Measurements from ENCODE around the gene TMEM134. TPM values are rescaled to one million over a fixed set of nuclear protein-coding genes. Genes with fewer than 3 reads are reported as not detected.

The TMEM134 gene
- total and polyA plus RNA-seq, 9 of the 15 experiments (the other 6 are each of a cell fraction or from before 2014, with no cell fraction given): 0.63 to 48.4 (median 10.7) TPM

DNA sequence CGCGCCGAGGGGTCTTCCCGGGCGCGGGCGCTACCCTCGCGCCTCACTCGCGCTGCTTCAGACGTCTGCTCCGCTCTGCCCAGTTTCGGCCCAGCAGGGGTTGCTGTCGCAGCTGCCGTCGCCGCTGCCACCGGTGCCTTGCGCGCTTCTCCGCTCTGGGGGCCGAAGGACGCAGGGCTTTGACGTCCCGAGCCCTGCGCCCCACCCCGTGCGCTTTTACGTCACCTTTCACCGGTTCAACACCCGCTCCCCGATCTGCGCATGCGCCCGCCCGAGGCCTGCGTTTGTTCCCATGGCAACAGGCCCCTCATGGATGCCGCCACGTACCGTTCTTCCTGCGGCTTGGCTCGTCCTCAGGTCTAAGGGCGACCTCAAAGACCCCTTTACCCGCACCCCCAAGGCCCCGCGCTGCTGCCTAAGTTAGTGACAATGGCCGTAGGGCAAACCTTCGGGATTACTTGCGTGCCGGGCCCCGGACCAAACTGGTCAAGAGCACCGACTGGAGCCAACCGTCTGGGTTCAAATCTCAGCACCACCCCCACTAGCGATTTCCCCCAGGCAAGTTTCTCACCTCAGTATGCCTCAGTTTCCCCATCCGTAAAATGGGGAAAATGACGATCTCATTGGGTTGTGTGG is 39.6 kb upstream of the TMEM134 start (continued):
- TF ChIP-seq, protein P1, sequence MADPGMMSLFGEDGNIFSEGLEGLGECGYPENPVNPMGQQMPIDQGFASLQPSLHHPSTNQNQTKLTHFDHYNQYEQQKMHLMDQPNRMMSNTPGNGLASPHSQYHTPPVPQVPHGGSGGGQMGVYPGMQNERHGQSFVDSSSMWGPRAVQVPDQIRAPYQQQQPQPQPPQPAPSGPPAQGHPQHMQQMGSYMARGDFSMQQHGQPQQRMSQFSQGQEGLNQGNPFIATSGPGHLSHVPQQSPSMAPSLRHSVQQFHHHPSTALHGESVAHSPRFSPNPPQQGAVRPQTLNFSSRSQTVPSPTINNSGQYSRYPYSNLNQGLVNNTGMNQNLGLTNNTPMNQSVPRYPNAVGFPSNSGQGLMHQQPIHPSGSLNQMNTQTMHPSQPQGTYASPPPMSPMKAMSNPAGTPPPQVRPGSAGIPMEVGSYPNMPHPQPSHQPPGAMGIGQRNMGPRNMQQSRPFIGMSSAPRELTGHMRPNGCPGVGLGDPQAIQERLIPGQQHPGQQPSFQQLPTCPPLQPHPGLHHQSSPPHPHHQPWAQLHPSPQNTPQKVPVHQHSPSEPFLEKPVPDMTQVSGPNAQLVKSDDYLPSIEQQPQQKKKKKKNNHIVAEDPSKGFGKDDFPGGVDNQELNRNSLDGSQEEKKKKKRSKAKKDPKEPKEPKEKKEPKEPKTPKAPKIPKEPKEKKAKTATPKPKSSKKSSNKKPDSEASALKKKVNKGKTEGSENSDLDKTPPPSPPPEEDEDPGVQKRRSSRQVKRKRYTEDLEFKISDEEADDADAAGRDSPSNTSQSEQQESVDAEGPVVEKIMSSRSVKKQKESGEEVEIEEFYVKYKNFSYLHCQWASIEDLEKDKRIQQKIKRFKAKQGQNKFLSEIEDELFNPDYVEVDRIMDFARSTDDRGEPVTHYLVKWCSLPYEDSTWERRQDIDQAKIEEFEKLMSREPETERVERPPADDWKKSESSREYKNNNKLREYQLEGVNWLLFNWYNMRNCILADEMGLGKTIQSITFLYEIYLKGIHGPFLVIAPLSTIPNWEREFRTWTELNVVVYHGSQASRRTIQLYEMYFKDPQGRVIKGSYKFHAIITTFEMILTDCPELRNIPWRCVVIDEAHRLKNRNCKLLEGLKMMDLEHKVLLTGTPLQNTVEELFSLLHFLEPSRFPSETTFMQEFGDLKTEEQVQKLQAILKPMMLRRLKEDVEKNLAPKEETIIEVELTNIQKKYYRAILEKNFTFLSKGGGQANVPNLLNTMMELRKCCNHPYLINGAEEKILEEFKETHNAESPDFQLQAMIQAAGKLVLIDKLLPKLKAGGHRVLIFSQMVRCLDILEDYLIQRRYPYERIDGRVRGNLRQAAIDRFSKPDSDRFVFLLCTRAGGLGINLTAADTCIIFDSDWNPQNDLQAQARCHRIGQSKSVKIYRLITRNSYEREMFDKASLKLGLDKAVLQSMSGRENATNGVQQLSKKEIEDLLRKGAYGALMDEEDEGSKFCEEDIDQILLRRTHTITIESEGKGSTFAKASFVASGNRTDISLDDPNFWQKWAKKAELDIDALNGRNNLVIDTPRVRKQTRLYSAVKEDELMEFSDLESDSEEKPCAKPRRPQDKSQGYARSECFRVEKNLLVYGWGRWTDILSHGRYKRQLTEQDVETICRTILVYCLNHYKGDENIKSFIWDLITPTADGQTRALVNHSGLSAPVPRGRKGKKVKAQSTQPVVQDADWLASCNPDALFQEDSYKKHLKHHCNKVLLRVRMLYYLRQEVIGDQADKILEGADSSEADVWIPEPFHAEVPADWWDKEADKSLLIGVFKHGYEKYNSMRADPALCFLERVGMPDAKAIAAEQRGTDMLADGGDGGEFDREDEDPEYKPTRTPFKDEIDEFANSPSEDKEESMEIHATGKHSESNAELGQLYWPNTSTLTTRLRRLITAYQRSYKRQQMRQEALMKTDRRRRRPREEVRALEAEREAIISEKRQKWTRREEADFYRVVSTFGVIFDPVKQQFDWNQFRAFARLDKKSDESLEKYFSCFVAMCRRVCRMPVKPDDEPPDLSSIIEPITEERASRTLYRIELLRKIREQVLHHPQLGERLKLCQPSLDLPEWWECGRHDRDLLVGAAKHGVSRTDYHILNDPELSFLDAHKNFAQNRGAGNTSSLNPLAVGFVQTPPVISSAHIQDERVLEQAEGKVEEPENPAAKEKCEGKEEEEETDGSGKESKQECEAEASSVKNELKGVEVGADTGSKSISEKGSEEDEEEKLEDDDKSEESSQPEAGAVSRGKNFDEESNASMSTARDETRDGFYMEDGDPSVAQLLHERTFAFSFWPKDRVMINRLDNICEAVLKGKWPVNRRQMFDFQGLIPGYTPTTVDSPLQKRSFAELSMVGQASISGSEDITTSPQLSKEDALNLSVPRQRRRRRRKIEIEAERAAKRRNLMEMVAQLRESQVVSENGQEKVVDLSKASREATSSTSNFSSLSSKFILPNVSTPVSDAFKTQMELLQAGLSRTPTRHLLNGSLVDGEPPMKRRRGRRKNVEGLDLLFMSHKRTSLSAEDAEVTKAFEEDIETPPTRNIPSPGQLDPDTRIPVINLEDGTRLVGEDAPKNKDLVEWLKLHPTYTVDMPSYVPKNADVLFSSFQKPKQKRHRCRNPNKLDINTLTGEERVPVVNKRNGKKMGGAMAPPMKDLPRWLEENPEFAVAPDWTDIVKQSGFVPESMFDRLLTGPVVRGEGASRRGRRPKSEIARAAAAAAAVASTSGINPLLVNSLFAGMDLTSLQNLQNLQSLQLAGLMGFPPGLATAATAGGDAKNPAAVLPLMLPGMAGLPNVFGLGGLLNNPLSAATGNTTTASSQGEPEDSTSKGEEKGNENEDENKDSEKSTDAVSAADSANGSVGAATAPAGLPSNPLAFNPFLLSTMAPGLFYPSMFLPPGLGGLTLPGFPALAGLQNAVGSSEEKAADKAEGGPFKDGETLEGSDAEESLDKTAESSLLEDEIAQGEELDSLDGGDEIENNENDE (IDR thresholded peaks at IDR 0.05; ENCODE audit: low read depth, low read length): no peak
- no peak for TF ChIP-seq CHD4 (IDR thresholded peaks at IDR 0.05; ENCODE audit: insufficient read depth, insufficient replicate concordance, low read depth, low read length, poor library complexity, severe bottlenecking)
- TF ChIP-seq CBX2 (IDR thresholded peaks at IDR 0.05; ENCODE audit: insufficient read depth, low read length, poor library complexity, severe bottlenecking): no peak
- TF ChIP-seq, protein P2, sequence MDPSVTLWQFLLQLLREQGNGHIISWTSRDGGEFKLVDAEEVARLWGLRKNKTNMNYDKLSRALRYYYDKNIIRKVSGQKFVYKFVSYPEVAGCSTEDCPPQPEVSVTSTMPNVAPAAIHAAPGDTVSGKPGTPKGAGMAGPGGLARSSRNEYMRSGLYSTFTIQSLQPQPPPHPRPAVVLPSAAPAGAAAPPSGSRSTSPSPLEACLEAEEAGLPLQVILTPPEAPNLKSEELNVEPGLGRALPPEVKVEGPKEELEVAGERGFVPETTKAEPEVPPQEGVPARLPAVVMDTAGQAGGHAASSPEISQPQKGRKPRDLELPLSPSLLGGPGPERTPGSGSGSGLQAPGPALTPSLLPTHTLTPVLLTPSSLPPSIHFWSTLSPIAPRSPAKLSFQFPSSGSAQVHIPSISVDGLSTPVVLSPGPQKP (CRISPR knock-in tag; IDR thresholded peaks at IDR 0.05): no peak
- TF ChIP-seq TCF7L2 (IDR thresholded peaks at IDR 0.05; ENCODE audit: low read depth, low read length): no peak
- TF ChIP-seq, protein P3, sequence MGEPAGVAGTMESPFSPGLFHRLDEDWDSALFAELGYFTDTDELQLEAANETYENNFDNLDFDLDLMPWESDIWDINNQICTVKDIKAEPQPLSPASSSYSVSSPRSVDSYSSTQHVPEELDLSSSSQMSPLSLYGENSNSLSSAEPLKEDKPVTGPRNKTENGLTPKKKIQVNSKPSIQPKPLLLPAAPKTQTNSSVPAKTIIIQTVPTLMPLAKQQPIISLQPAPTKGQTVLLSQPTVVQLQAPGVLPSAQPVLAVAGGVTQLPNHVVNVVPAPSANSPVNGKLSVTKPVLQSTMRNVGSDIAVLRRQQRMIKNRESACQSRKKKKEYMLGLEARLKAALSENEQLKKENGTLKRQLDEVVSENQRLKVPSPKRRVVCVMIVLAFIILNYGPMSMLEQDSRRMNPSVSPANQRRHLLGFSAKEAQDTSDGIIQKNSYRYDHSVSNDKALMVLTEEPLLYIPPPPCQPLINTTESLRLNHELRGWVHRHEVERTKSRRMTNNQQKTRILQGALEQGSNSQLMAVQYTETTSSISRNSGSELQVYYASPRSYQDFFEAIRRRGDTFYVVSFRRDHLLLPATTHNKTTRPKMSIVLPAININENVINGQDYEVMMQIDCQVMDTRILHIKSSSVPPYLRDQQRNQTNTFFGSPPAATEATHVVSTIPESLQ (CRISPR knock-in tag; IDR thresholded peaks at IDR 0.05): peak; percentile 85; the same call in 1 of the 2 replicates
- no peak for TF ChIP-seq JUNB (CRISPR knock-in tag; conservative IDR thresholded peaks at IDR 0.05)
- TF ChIP-seq, protein P4, sequence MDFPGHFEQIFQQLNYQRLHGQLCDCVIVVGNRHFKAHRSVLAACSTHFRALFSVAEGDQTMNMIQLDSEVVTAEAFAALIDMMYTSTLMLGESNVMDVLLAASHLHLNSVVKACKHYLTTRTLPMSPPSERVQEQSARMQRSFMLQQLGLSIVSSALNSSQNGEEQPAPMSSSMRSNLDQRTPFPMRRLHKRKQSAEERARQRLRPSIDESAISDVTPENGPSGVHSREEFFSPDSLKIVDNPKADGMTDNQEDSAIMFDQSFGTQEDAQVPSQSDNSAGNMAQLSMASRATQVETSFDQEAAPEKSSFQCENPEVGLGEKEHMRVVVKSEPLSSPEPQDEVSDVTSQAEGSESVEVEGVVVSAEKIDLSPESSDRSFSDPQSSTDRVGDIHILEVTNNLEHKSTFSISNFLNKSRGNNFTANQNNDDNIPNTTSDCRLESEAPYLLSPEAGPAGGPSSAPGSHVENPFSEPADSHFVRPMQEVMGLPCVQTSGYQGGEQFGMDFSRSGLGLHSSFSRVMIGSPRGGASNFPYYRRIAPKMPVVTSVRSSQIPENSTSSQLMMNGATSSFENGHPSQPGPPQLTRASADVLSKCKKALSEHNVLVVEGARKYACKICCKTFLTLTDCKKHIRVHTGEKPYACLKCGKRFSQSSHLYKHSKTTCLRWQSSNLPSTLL (IDR thresholded peaks at IDR 0.05): no peak
- no peak for TF ChIP-seq MAFF (IDR thresholded peaks at IDR 0.05; ENCODE audit: low read length)
- TF ChIP-seq, protein P5, sequence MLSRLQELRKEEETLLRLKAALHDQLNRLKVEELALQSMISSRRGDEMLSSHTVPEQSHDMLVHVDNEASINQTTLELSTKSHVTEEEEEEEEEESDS (CRISPR knock-in tag; IDR thresholded peaks at IDR 0.05): no peak

Data from K562 (cell line).